ENCODE measurements around the gene TM2D1.

Gene TM2D1
- long read RNA-seq, transcript TM2D1-201 (7 exons, 1,250 nt), result major isoform, 62 of 92 reads
- long read RNA-seq, partial matches to known transcripts, result 15 of 92 reads
- long read RNA-seq, other reads (novel, unspliced or antisense), result 14 of 92 reads

DNA sequence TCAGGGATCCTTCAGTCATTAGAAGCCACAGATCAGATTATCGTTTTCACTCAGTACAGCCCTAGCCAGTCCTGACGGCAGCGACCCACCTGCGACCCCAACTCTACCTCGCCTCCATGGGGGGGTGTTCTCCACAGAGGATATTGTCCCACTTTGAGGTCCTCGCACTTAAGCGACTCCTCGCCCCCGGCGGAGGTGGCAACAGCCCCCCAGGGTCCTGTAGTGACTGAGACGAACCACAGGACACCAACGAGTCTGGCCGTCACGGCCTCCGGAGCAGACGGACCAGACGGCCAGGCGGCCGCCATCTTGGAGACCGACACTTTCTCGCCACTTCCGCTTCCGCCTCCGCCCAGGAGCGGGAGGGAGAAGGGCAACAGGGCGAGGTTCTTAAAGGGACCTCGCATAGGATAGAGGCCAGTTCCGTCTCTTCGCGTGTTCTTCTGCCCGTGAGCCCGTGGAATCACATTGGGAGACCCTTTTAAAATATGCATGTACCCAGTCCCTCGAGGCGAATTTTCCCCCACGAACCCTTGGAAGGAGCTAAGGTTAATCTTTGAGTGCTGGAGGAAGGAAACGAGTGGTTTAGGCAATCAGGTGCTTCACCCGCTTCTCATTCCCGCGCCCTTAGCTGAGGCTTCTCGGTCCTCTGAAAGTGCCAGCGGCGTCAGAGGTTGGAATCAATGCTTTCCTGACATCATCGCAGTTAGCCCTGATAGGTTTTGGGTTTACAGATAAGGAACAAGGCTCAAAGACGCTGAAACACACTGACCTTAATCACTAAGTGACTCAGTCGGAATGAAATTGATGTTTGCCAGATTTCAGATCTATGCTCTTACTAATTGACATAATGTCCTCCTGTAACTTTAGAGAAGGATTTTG, at the start of gene TM2D1:
Gene TM2D1 (minus strand): TSS at position 329 of the 882 bp plus-strand sequence. CDS start 21 bp downstream, at position 308.
- no peaks in the 10 kb centered on the region for H3K27me3 ChIP-seq (ENCODE audit: insufficient read depth, poor library complexity, severe bottlenecking)
- TF ChIP-seq, protein P1, sequence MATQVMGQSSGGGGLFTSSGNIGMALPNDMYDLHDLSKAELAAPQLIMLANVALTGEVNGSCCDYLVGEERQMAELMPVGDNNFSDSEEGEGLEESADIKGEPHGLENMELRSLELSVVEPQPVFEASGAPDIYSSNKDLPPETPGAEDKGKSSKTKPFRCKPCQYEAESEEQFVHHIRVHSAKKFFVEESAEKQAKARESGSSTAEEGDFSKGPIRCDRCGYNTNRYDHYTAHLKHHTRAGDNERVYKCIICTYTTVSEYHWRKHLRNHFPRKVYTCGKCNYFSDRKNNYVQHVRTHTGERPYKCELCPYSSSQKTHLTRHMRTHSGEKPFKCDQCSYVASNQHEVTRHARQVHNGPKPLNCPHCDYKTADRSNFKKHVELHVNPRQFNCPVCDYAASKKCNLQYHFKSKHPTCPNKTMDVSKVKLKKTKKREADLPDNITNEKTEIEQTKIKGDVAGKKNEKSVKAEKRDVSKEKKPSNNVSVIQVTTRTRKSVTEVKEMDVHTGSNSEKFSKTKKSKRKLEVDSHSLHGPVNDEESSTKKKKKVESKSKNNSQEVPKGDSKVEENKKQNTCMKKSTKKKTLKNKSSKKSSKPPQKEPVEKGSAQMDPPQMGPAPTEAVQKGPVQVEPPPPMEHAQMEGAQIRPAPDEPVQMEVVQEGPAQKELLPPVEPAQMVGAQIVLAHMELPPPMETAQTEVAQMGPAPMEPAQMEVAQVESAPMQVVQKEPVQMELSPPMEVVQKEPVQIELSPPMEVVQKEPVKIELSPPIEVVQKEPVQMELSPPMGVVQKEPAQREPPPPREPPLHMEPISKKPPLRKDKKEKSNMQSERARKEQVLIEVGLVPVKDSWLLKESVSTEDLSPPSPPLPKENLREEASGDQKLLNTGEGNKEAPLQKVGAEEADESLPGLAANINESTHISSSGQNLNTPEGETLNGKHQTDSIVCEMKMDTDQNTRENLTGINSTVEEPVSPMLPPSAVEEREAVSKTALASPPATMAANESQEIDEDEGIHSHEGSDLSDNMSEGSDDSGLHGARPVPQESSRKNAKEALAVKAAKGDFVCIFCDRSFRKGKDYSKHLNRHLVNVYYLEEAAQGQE (IDR thresholded peaks at IDR 0.05; ENCODE audit: insufficient replicate concordance, low read depth), result peak; percentile 76
- TF ChIP-seq, protein P2, sequence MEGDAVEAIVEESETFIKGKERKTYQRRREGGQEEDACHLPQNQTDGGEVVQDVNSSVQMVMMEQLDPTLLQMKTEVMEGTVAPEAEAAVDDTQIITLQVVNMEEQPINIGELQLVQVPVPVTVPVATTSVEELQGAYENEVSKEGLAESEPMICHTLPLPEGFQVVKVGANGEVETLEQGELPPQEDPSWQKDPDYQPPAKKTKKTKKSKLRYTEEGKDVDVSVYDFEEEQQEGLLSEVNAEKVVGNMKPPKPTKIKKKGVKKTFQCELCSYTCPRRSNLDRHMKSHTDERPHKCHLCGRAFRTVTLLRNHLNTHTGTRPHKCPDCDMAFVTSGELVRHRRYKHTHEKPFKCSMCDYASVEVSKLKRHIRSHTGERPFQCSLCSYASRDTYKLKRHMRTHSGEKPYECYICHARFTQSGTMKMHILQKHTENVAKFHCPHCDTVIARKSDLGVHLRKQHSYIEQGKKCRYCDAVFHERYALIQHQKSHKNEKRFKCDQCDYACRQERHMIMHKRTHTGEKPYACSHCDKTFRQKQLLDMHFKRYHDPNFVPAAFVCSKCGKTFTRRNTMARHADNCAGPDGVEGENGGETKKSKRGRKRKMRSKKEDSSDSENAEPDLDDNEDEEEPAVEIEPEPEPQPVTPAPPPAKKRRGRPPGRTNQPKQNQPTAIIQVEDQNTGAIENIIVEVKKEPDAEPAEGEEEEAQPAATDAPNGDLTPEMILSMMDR (IDR thresholded peaks at IDR 0.05; ENCODE audit: insufficient read depth, low read length), result no peak
- TF ChIP-seq SPI1 (IDR thresholded peaks at IDR 0.05; ENCODE audit: borderline replicate concordance, low read depth), result peak; percentile 87
- TF ChIP-seq GABPA (IDR thresholded peaks at IDR 0.05; ENCODE audit: low read depth), result peak; percentile 85
- peak; percentile 97 for TF ChIP-seq POLR2AphosphoS5 (IDR thresholded peaks at IDR 0.05; ENCODE audit: low read depth)
- H3K4me3 ChIP-seq (replicated peaks; ENCODE audit: insufficient read depth, low read length), result peak within 1 kb of the TSS; percentile 86
- peak within 1 kb of the TSS; percentile 98 for H3K27ac ChIP-seq (replicated peaks)
- peak; percentile 86 to 91 for DNase-seq (ENCODE audit: low read depth in 1 of 2, low spot score in 1 of 2)

DNA sequence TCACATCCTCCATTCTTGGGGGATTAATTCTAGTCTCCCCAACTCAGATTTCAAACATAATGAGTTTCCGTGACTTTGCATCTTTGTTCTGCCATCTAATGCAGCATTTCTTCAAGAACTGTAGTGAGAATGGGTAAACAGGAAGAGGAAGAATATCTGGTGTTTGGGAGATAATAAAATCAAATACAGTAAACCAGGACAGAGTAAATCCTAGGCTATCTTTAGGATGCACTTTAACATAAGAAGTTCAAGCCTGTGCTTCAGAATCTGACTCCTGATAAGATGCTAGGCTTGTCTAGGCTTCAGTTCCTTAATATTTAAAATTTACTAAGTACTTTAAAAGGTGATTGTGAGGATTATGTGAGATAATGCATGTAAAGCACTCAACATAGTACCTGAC, 45.2 kb upstream of the TM2D1 start:
- no peak overlapping the region for H3K4me3 ChIP-seq (replicated peaks; ENCODE audit: insufficient read depth, low read length)
- H3K27me3 ChIP-seq (ENCODE audit: insufficient read depth, poor library complexity, severe bottlenecking), result no peaks in the 10 kb centered on the region
- TF ChIP-seq SPI1 (IDR thresholded peaks at IDR 0.05; ENCODE audit: borderline replicate concordance, low read depth) (no peak), POLR2AphosphoS5 (IDR thresholded peaks at IDR 0.05; ENCODE audit: low read depth) (no peak), GABPA (IDR thresholded peaks at IDR 0.05; ENCODE audit: low read depth) (no peak)
- TF ChIP-seq, protein P2 (IDR thresholded peaks at IDR 0.05; ENCODE audit: insufficient read depth, low read length), result no peak
- TF ChIP-seq, protein P1 (IDR thresholded peaks at IDR 0.05; ENCODE audit: insufficient replicate concordance, low read depth), result no peak
- DNase-seq (ENCODE audit: low read depth in 1 of 2, low spot score in 1 of 2), result no peak
- H3K27ac ChIP-seq (replicated peaks), result no peak overlapping the region

DNA sequence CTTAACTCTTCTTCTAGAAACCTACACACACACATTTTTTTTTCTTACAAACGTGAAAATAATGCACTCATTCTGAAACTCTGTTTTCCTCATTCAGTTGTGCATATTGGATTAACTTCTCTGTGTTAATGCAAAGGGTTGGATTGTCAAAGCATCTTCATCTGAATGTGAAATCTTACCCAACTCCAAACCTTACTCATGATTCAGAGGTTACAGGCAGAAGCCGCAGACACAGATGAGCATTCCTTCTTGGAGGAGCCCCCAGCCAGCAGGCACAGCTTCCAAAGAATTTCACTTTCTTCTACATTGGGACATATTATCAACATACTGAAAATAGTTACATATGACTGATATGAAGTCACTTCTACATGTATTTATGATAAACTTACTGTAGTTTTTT, 33.0 kb upstream of the TM2D1 start:
- Histone ChIP-seq H3K4me3 (replicated peaks; ENCODE audit: insufficient read depth, low read length) (no peak overlapping the region), H3K27ac (replicated peaks) (no peak overlapping the region), H3K27me3 (ENCODE audit: insufficient read depth, poor library complexity, severe bottlenecking) (no peaks in the 10 kb centered on the region)
- TF ChIP-seq GABPA (IDR thresholded peaks at IDR 0.05; ENCODE audit: low read depth) (no peak), POLR2AphosphoS5 (IDR thresholded peaks at IDR 0.05; ENCODE audit: low read depth) (no peak), SPI1 (IDR thresholded peaks at IDR 0.05; ENCODE audit: borderline replicate concordance, low read depth) (no peak)
- TF ChIP-seq, protein P1 (IDR thresholded peaks at IDR 0.05; ENCODE audit: insufficient replicate concordance, low read depth), result no peak
- TF ChIP-seq, protein P2 (IDR thresholded peaks at IDR 0.05; ENCODE audit: insufficient read depth, low read length), result no peak
- no peak for DNase-seq (ENCODE audit: low read depth in 1 of 2, low spot score in 1 of 2)

Measured in HL-60 (cell line).